ENCODE measurements around the gene SDR42E1. TPM values are rescaled to one million over a fixed set of nuclear protein-coding genes. Genes with fewer than 3 reads are reported as not detected.

SDR42E1 gene
- total and polyA plus RNA-seq, 2 of the 4 experiments (the other 2 are of a cell fraction): 0.44 to 0.72 TPM

DNA sequence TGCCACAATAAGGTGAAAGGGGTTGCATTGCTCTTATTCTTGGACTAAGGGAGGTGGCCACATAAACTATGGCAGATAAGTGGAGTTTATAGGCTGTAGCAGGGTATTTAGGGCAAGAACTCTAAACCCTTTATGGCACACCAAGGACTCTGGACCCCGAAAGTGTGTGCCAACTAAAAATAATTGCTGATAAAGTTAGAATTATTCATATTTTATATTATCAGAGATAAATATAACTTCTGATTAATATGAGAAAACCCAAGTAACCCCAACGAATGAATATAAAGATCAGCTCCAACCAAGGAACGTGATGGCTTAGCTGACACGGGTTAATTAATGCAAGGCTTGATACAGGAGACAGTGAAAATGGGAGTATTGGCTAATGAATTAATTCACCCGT is 8.8 kb upstream of the SDR42E1 start:
- H2BK5ac ChIP-seq (ENCODE audit: low read depth, low read length, poor library complexity, severe bottlenecking): no peak overlapping the region
- H3K14ac ChIP-seq (replicated peaks; ENCODE audit: low read depth, low read length): no peak overlapping the region
- CTCF ChIA-PET: no interaction called here
- no peak overlapping the region for H3K18ac ChIP-seq (ENCODE audit: low read depth, low read length)
- ATAC-seq (ENCODE audit: low read depth): no peak
- no peak overlapping the region for H3K23ac ChIP-seq (ENCODE audit: low read depth, low read length)
- dilution Hi-C loops (cut with HindIII; ENCODE audit: low sequenced_read_pairs, unreplicated experiment): no loop called here
- no peaks in the 10 kb centered on the region for H3K79me1 ChIP-seq (ENCODE audit: low read depth in 1 of 2, low read length in 2 of 2)
- no peak overlapping the region for H2BK120ac ChIP-seq (ENCODE audit: low read depth, low read length)
- no peaks in the 10 kb centered on the region for H3K36me3 ChIP-seq (ENCODE audit: control insufficient read depth, insufficient read depth, low read length)
- intact Hi-C loops (cut with micrococcal nuclease): no loop called here
- H2AK5ac ChIP-seq (ENCODE audit: low read depth, low read length): no peak overlapping the region
- H3K27me3 ChIP-seq (ENCODE audit: control insufficient read depth, insufficient read depth, low read length): peaks cover 12% of the 10 kb centered on the region
- no peak overlapping the region for H3K9ac ChIP-seq (ENCODE audit: low read depth, low read length)
- in situ Hi-C loops (cut with MboI; ENCODE audit: low sequenced_read_pairs): no loop called here
- H4K8ac ChIP-seq (ENCODE audit: low read depth in 2 of 2, low read length in 2 of 2): no peak overlapping the region
- BruUV-seq (replicated peaks): no TSS peak
- no peak for DNase-seq
- H2AFZ ChIP-seq (replicated peaks; ENCODE audit: low read length, poor library complexity): no peak overlapping the region
- WGBS, 2 experiments (ENCODE audit: extremely low coverage in 2 of 2, insufficient read length in 1 of 2): no CpG with 5 or more reads among the region's 5 CpGs
- no peaks in the 10 kb centered on the region for H3K9me3 ChIP-seq (ENCODE audit: control insufficient read depth, insufficient read depth, low read length)
- H3K4me2 ChIP-seq (ENCODE audit: low read depth, low read length): no peak overlapping the region
- H2AK9ac ChIP-seq (replicated peaks; ENCODE audit: low read depth, low read length, poor library complexity): no peak overlapping the region
- TF ChIP-seq RFX5 (IDR thresholded peaks at IDR 0.05; ENCODE audit: low read depth, low read length) (no peak), MXI1 (IDR thresholded peaks at IDR 0.05; ENCODE audit: borderline replicate concordance, low read depth, low read length) (no peak), MAZ (IDR thresholded peaks at IDR 0.05; ENCODE audit: borderline replicate concordance, low read depth, low read length) (no peak), CEBPB (IDR thresholded peaks at IDR 0.05; ENCODE audit: low read depth, low read length) (no peak), BHLHE40 (IDR thresholded peaks at IDR 0.05; ENCODE audit: low read depth, low read length) (no peak), POLR2A (IDR thresholded peaks at IDR 0.05; ENCODE audit: low read depth, low read length) (no peak), NFE2L2 (IDR thresholded peaks at IDR 0.05; ENCODE audit: low read depth, low read length) (no peak), RAD21 (IDR thresholded peaks at IDR 0.05; ENCODE audit: low read length) (no peak), SMC3 (IDR thresholded peaks at IDR 0.05; ENCODE audit: low read depth, low read length) (no peak), RCOR1 (IDR thresholded peaks at IDR 0.05; ENCODE audit: insufficient replicate concordance, low read length) (no peak)
- TF ChIP-seq, protein P1, sequence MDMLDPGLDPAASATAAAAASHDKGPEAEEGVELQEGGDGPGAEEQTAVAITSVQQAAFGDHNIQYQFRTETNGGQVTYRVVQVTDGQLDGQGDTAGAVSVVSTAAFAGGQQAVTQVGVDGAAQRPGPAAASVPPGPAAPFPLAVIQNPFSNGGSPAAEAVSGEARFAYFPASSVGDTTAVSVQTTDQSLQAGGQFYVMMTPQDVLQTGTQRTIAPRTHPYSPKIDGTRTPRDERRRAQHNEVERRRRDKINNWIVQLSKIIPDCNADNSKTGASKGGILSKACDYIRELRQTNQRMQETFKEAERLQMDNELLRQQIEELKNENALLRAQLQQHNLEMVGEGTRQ (IDR thresholded peaks at IDR 0.05; ENCODE audit: low read depth, low read length): no peak
- TF ChIP-seq, protein P2, sequence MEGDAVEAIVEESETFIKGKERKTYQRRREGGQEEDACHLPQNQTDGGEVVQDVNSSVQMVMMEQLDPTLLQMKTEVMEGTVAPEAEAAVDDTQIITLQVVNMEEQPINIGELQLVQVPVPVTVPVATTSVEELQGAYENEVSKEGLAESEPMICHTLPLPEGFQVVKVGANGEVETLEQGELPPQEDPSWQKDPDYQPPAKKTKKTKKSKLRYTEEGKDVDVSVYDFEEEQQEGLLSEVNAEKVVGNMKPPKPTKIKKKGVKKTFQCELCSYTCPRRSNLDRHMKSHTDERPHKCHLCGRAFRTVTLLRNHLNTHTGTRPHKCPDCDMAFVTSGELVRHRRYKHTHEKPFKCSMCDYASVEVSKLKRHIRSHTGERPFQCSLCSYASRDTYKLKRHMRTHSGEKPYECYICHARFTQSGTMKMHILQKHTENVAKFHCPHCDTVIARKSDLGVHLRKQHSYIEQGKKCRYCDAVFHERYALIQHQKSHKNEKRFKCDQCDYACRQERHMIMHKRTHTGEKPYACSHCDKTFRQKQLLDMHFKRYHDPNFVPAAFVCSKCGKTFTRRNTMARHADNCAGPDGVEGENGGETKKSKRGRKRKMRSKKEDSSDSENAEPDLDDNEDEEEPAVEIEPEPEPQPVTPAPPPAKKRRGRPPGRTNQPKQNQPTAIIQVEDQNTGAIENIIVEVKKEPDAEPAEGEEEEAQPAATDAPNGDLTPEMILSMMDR (conservative IDR thresholded peaks at IDR 0.05; ENCODE audit: low read depth, low read length): no peak
- TF ChIP-seq, protein P3, sequence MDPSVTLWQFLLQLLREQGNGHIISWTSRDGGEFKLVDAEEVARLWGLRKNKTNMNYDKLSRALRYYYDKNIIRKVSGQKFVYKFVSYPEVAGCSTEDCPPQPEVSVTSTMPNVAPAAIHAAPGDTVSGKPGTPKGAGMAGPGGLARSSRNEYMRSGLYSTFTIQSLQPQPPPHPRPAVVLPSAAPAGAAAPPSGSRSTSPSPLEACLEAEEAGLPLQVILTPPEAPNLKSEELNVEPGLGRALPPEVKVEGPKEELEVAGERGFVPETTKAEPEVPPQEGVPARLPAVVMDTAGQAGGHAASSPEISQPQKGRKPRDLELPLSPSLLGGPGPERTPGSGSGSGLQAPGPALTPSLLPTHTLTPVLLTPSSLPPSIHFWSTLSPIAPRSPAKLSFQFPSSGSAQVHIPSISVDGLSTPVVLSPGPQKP (IDR thresholded peaks at IDR 0.05; ENCODE audit: borderline replicate concordance, low read depth, low read length): no peak
- no peaks in the 10 kb centered on the region for H4K20me1 ChIP-seq (ENCODE audit: insufficient read depth, low read length)
- no peak overlapping the region for H2BK20ac ChIP-seq (ENCODE audit: low read depth, low read length)
- no peak overlapping the region for H4K91ac ChIP-seq (ENCODE audit: insufficient read depth, low read depth, low read length)
- no peak overlapping the region for H3K4ac ChIP-seq (ENCODE audit: low read depth, low read length)
- no peaks in the 10 kb centered on the region for H3K4me1 ChIP-seq (ENCODE audit: control insufficient read depth, insufficient read depth, low read length)
- no peaks in the 10 kb centered on the region for H3K9me1 ChIP-seq (ENCODE audit: insufficient read depth, low read length)
- POLR2A ChIA-PET (ENCODE audit: unreplicated experiment): no interaction called here
- no peak overlapping the region for H2BK15ac ChIP-seq (ENCODE audit: low read depth, low read length)
- no peak overlapping the region for H4K5ac ChIP-seq (ENCODE audit: low read depth, low read length)
- no peak overlapping the region for H3K27ac ChIP-seq (ENCODE audit: insufficient read depth, low read length)
- no peak overlapping the region for H3K4me3 ChIP-seq (ENCODE audit: insufficient read depth, low read depth, low read length)
- no peak overlapping the region for H3K56ac ChIP-seq (ENCODE audit: extremely low read depth, insufficient read depth, low read length)
